Activated CD4-positive, alpha-beta T cell treated with anti-CD3 and anti-CD28 coated beads, Interleukin-2, amount 50 U/mL, for 16 hours (primary cell): ENCODE data around the gene TMEM225.
"Not testable (repeated sequence)": the region's sequence is repeated elsewhere in the genome, so short reads cannot be mapped to it uniquely, and the experiment has no call there.

Source experiments
- DNase-seq: peaks from one replicate; pipeline ENCODE4 v3.0.0-alpha.2; 2020

The TMEM225 gene

GRCh38 chr11:123885570-123885969, at the start of gene TMEM225:
TSS of gene TMEM225 (minus strand) at chr11:123885670. CDS start at chr11:123885425, 245 bp downstream.
- DNase-seq = no peak

- no peak for DNase-seq
Observed at GRCh38 chr11:123924027-123924426, 38.6 kb upstream of the TMEM225 start.

GRCh38 chr11:123920943-123921342, 35.5 kb upstream of the TMEM225 start:
- no peak for DNase-seq

- no peak for DNase-seq
Observed at GRCh38 chr11:123905826-123906225, 20.4 kb upstream of the TMEM225 start.

DNA sequence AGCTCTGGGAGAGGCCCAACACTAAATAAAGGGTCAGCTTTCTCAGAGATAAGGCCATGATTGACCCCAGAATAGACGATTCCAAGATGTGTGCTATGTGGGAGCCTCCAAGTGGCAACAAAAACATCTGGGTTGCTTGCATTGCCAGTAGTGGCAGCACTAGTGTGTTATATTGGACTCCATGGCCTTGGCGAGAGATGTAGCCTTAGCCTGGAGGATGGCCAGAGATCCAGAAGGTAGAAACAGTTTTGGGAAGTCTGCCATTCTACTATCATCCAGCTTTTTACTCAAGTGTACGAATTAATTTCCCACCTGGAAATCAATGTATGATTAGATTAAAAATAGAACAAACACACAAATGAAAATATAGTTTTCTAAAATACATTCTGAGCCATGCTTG, 19.5 kb upstream of the TMEM225 start:
- no peak for DNase-seq

DNA sequence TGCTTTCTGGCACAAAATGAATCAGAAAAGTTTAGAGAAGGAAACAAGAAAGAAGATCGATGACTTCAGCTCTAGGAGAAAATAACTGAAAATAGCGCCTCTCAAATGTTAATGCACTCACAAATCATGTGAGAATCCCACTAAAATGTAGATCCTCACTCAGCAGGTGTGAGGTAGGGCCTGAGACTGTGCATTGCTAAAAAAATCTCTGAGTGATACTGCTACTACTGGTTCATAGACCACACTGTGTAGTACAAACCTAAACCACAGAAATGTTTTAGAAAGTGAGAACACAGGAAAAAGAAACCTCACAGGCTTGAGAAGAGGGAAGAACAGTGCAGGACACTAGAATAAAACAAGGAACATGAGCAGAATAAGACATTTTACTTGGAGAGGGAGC, 18.5 kb upstream of the TMEM225 start:
- peak; percentile 29 for DNase-seq

- no peak for DNase-seq
Observed at GRCh38 chr11:123901867-123902266, 16.4 kb upstream of the TMEM225 start, which contains the start of gene OR8D4. TSS of gene OR8D4 (plus strand) at chr11:123902167. CDS start at chr11:123906432, 4,265 bp downstream.

DNA sequence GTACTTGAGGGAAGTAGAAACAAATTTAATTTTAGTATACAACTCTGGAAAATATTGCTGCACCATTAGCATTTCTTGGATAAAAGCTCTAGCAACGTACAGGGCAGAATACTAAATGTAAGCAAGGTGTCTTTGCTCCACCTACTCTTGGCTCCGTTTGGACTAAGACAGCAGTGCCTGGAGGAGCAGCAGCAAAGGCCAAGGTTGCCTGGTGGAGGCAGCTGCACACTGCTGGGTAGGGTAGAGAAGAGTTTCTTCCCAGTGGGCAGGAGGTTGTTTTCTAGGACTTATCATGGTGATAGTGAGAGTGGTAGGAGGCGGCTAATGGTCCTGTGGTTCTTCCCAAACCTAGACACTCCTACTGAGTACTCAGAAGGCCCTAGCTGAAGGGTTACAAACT, 14.3 kb upstream of the TMEM225 start:
- no peak for DNase-seq

GRCh38 chr11:123892031-123892430, 6.6 kb upstream of the TMEM225 start:
- no peak for DNase-seq

- DNase-seq = no peak
Observed at GRCh38 chr11:123880912-123881311, 4.6 kb downstream of the TMEM225 start.

- not testable (repeated sequence) for DNase-seq
Observed at GRCh38 chr11:123867795-123868194, 17.7 kb downstream of the TMEM225 start.

- DNase-seq = not testable (repeated sequence)
Observed at GRCh38 chr11:123865293-123865692, 20.2 kb downstream of the TMEM225 start.

DNA sequence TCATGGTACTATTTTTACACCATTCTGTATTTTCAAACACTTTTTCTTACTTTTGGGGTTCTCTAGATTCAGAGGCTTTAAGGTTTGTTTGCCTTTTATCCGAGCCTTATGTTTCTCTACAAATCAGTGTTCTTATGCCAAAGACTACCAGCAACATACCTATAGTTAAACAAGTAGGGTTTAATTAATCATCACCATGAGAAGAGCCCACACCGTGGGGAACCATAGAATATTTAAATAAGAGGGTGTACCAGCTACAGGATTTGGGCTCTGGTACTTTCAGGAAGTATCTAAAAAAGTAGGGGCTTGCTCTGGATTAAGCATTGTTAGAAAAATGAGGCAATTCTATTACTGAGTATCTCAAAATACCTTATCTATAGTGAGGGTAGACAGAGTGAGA, 25.7 kb downstream of the TMEM225 start:
- DNase-seq = no peak

- no peak for DNase-seq
Observed at GRCh38 chr11:123856444-123856843, 29.0 kb downstream of the TMEM225 start.

GRCh38 chr11:123853038-123853437, 32.4 kb downstream of the TMEM225 start:
- DNase-seq = no peak

- no peak for DNase-seq
Observed at GRCh38 chr11:123852321-123852720, 33.1 kb downstream of the TMEM225 start.

DNA sequence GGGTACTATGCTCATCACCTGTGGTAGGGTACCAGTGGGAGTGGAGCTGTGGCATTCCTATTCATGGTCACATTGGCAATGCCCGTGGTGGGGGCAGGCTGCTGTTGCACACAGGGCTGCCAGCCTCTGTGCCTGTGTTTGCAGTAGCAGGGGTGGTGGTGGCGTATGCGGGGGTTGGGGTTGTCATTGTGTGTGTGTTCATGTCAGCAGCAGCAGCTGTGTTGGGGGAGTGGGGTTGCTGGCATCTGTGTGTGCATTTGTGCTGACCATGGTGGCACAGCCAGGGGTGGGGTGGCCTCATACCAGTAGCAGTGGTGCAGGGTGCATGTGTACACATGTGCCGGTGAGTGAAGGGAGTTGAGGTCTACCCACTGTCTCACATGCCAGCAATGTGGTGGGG, 34.4 kb downstream of the TMEM225 start:
- DNase-seq = no peak

GRCh38 chr11:123841174-123841573, 44.3 kb downstream of the TMEM225 start:
- DNase-seq = peak; percentile 28

- DNase-seq = no peak
Observed at GRCh38 chr11:123839131-123839530, 46.3 kb downstream of the TMEM225 start.

- no peak for DNase-seq
Observed at GRCh38 chr11:123838659-123839058, 46.8 kb downstream of the TMEM225 start.

DNA sequence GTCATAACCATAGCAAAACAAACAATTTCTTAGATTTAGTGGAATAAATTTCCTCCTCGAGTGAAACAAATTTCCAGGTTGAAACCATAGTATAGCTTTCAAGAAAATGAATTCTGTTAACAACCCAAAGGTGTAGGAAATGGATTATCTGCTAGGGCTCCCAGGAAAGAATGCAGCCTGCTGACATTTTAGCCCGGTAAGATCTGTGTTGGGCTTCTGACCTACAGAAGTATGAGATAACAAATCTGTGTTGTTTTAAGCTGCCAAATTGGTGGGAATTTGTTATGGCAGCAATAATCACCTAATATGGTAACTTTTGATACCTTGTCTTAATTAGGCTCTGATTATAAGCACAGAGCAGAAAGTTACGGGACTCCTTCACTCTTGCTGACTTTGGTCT, 47.3 kb downstream of the TMEM225 start:
- no peak for DNase-seq

DNA sequence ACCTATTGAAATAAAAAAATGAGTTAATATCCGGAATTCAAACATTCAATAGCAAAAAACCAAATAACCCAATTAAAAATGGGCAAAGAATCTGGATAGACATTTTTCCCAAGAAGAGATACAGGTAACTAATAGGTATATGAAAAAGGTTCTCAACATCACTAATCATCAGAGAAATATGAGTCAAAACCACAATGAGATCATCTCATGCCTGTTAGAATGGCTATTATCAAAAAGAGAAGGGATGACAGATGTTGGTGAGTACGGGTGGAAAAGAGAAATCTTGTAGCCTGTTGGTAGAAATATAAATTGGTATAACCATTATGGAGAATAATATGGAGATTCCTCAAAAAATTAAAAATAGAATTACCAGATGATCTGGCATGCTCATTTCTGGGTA, 52.4 kb downstream of the TMEM225 start:
- DNase-seq = no peak
